Lung (tissue), 12 donors: ENCODE data around the gene CLEC2L. TPM values are rescaled to one million over a fixed set of nuclear protein-coding genes. Genes with fewer than 3 reads are reported as not detected.

Experiments used
- ATAC-seq: fragments of 200-7000 bp; cut with Tn5 transposase; one replicate; pipeline ENCODE4 v1.9.1; 2020; ENCODE audit warnings: moderate number of reproducible peaks; ENCODE audit not compliant: insufficient read depth, low FRiP score
- DNase-seq, 3 donors: peaks; one replicate each; pipeline ENCODE4 v3.0.0-alpha.2; 2013 to 2017
- H3K27ac ChIP-seq, 2 donors: one replicate each; pipeline ENCODE4 v1.5.1; 2013; ENCODE audit warnings: mild to moderate bottlenecking in 2 of 2, moderate library complexity in 2 of 2, control low read depth in 1 of 2, inconsistent platforms in 1 of 2, low read depth in 1 of 2, low read length in 1 of 2
- H3K27me3 ChIP-seq, 3 donors: one replicate each; pipeline ENCODE4 v1.5.1; 2013; ENCODE audit warnings: low read length in 2 of 3; ENCODE audit not compliant: control insufficient read depth in 3 of 3, insufficient read depth in 3 of 3
- H3K36me3 ChIP-seq, 4 donors: one replicate each; pipeline ENCODE4 v1.5.1; 2013; ENCODE audit warnings: low read length in 4 of 4, mild to moderate bottlenecking in 1 of 4, moderate library complexity in 1 of 4; ENCODE audit not compliant: control insufficient read depth in 4 of 4, insufficient read depth in 4 of 4
- H3K4me1 ChIP-seq, 5 donors: one replicate each; pipeline ENCODE4 v1.5.1; 2013; ENCODE audit warnings: low read length in 5 of 5, mild to moderate bottlenecking in 2 of 5, moderate library complexity in 1 of 5; ENCODE audit not compliant: control insufficient read depth in 5 of 5, insufficient read depth in 5 of 5
- H3K4me3 ChIP-seq: one replicate; pipeline ENCODE4 v1.5.1; 2013; ENCODE audit warnings: mild to moderate bottlenecking, control low read depth, moderate library complexity
- H3K9ac ChIP-seq, 2 donors: one replicate each; pipeline ENCODE4 v1.5.1; 2013; ENCODE audit warnings: low read length in 2 of 2, control low read depth in 1 of 2; ENCODE audit not compliant: insufficient read depth in 1 of 2
- H3K9me3 ChIP-seq, 4 donors: one replicate each; pipeline ENCODE4 v1.5.1; 2013; ENCODE audit warnings: low read length in 3 of 4, mild to moderate bottlenecking in 1 of 4, moderate library complexity in 1 of 4; ENCODE audit not compliant: control insufficient read depth in 4 of 4, insufficient read depth in 3 of 4
- CTCF ChIP-seq: IDR thresholded peaks from 2 replicates; pipeline ENCODE4 v1.5.1; 2012; ENCODE audit warnings: mild to moderate bottlenecking; ENCODE audit errors: control extremely low read depth, extremely low read depth
- WGBS, 2 donors: extraction: QIAGEN DNeasy Blood & Tissue Kit; methylation state at CpG; one replicate each; pipeline ENCODE4 v1.1.7; 2013; 5-methylcytosine and 5-hydroxymethylcytosine counted together
- polyA plus RNA-seq, 2 donors: library from polyadenylated mRNA; stranded (reverse); fragments of 200-250 nt; gene quantifications; one replicate each; pipeline ENCODE4 v1.2.1, GENCODE V29; 2013
- total RNA-seq, 2 donors: library from RNA; depleted of rRNA in 1 of 2; stranded (reverse); fragments of >200 nt in 1 of 2; gene quantifications; one replicate each; pipeline ENCODE4 v1.2.1, GENCODE V29; 2014 to 2021
- donor health status: control.
- donor health status: control.
- donor health status: Bipolar disorder and iron deficiency.
- donor health status: healthy.
- donor health status: DM: yes; HTN: yes; CAD: no.

CLEC2L gene
- total and polyA plus RNA-seq, 4 donors = 0.03 TPM; not detected in 3

- peaks cover 0 to 9% (median 0%) of the 10 kb centered on the region in 5 donors for H3K4me1 ChIP-seq
- H3K9ac ChIP-seq = no peak overlapping the region
- peaks cover 0 to 2% (median 0%) of the 10 kb centered on the region in 4 donors for H3K9me3 ChIP-seq
- H3K36me3 ChIP-seq = peaks cover 0 to 8% (median 3%) of the 10 kb centered on the region in 4 donors
- H3K27me3 ChIP-seq = no peaks in the 10 kb centered on the region
- 94 to 97% methylated on average over 5 of the region's 5 CpGs for WGBS, 2 donors
- ATAC-seq = no peak
- TF ChIP-seq CTCF = no peak
- H3K4me3 ChIP-seq = no peak overlapping the region
- DNase-seq = no peak
- H3K27ac ChIP-seq = no peak overlapping the region
Observed at GRCh38 chr7:139563856-139564255, 40.4 kb downstream of the CLEC2L start.

GRCh38 chr7:139566075-139566474, 42.6 kb downstream of the CLEC2L start:
- Histone ChIP-seq H3K9ac (no peak overlapping the region), H3K27me3 (no peaks in the 10 kb centered on the region), H3K4me3 (no peak overlapping the region), H3K27ac (no peak overlapping the region), H3K9me3 (no peaks in the 10 kb centered on the region), H3K36me3 (peaks cover 0 to 16% (median 6%) of the 10 kb centered on the region in 4 donors), H3K4me1 (peaks cover 0 to 7% (median 0%) of the 10 kb centered on the region in 5 donors)
- 94 to 97% methylated on average over 6 of the region's 6 CpGs for WGBS, 2 donors
- DNase-seq (no peak), ATAC-seq (no peak)
- TF ChIP-seq CTCF = no peak

- no peak for ATAC-seq
- Histone ChIP-seq H3K9me3 (no peaks in the 10 kb centered on the region), H3K4me1 (peaks cover 0 to 7% (median 0%) of the 10 kb centered on the region in 5 donors), H3K36me3 (peaks cover 2 to 23% (median 12%) of the 10 kb centered on the region in 4 donors), H3K27ac (no peak overlapping the region), H3K9ac (no peak overlapping the region), H3K27me3 (no peaks in the 10 kb centered on the region), H3K4me3 (no peak overlapping the region)
- WGBS, 2 donors = 92 to 95% methylated on average over 15 of the region's 15 CpGs
- no peak for DNase-seq
- no peak for TF ChIP-seq CTCF
Observed at GRCh38 chr7:139566736-139567646, 43.5 kb downstream of the CLEC2L start.
